HEK293 (cell line): ENCODE data around the gene CYP2U1.

Experiments
- CTCF ChIA-PET: fragments of 350-600 bp; formaldehyde crosslinking; extraction: SDS; loops from one replicate; lab custom pipeline; 2021; ENCODE audit warnings: antibody characterized with exemption; lab: Yijun Ruan, JAX
- POLR2A ChIA-PET: fragments of 300-600 bp; formaldehyde crosslinking; extraction: SDS; loops from one replicate; lab custom pipeline; 2020; ENCODE audit warnings: antibody characterized with exemption, inconsistent platforms; lab: Yijun Ruan, JAX
- H3K27ac ChIP-seq: fragments of 200-500 bp; sonication (Bioruptor generic); 2 replicates; pipeline ENCODE4 v1.5.1; 2014; ENCODE audit warnings: low read depth, low read length, control low read depth, inconsistent platforms; ENCODE audit errors: extremely low read depth
- H3K36me3 ChIP-seq, 2 experiments: fragments of 200-500 bp in 1 of 2; sonication (Bioruptor generic) in 1 of 2; 1 replicate in 1 of 2; 2 replicates in 1 of 2; pipeline ENCODE4 v1.5.1; 2014 to 2017; ENCODE audit warnings: inconsistent platforms in 2 of 2, low read length in 2 of 2; ENCODE audit not compliant: control insufficient read depth in 2 of 2, insufficient read depth in 1 of 2
- H3K4me1 ChIP-seq: fragments of 200-500 bp; sonication (Bioruptor generic); 2 replicates; pipeline ENCODE4 v1.5.1; 2014; ENCODE audit warnings: mild to moderate bottlenecking, low read length, inconsistent platforms; ENCODE audit not compliant: control insufficient read depth, insufficient read depth
- H3K4me3 ChIP-seq: 2 replicates; pipeline ENCODE4 v1.5.1; 2011; ENCODE audit warnings: low read depth, mild to moderate bottlenecking, control low read depth, low read length, moderate library complexity
- H3K9me3 ChIP-seq: fragments of 200-500 bp; sonication (Bioruptor generic); 2 replicates; pipeline ENCODE4 v1.5.1; 2014; ENCODE audit warnings: low read depth, low read length, inconsistent platforms; ENCODE audit not compliant: control insufficient read depth, insufficient read depth
- FEZF1 ChIP-seq: fragments of 450-650 bp; formaldehyde crosslinking; IDR thresholded peaks from 2 replicates; pipeline ENCODE4 v1.5.1; 2016; ENCODE audit warnings: missing biosample characterization, missing genetic modification characterization
- GFI1B ChIP-seq: fragments of 450-650 bp; formaldehyde crosslinking; IDR thresholded peaks from 2 replicates; pipeline ENCODE4 v1.5.1; 2016; ENCODE audit warnings: missing biosample characterization, missing genetic modification characterization
- GLI2 ChIP-seq: fragments of 450-650 bp; formaldehyde crosslinking; IDR thresholded peaks from 2 replicates; pipeline ENCODE4; 2017; ENCODE audit warnings: missing biosample characterization, missing genetic modification characterization, low read depth, borderline replicate concordance
- GLIS2 ChIP-seq: fragments of 450-650 bp; formaldehyde crosslinking; IDR thresholded peaks from 2 replicates; pipeline ENCODE4 v1.5.1; 2016; ENCODE audit warnings: missing biosample characterization, missing genetic modification characterization
- KLF7 ChIP-seq: fragments of 450-650 bp; formaldehyde crosslinking; IDR thresholded peaks from 2 replicates; pipeline ENCODE4 v1.5.1; 2016; ENCODE audit warnings: missing biosample characterization, missing genetic modification characterization, borderline replicate concordance
- MZF1 ChIP-seq: fragments of 450-650 bp; formaldehyde crosslinking; IDR thresholded peaks from 2 replicates; pipeline ENCODE4 v1.5.1; 2017; ENCODE audit warnings: missing biosample characterization, missing genetic modification characterization, borderline replicate concordance
- PRDM1 ChIP-seq: fragments of 450-650 bp; formaldehyde crosslinking; IDR thresholded peaks from 2 replicates; pipeline ENCODE4; 2016; ENCODE audit warnings: missing biosample characterization, missing genetic modification characterization
- SALL2 ChIP-seq: fragments of 450-650 bp; formaldehyde crosslinking; IDR thresholded peaks from 2 replicates; pipeline ENCODE4 v1.5.0; 2017; ENCODE audit warnings: missing biosample characterization, mild to moderate bottlenecking, missing genetic modification characterization, borderline replicate concordance
- SP2 ChIP-seq: fragments of 450-650 bp; formaldehyde crosslinking; IDR thresholded peaks from 2 replicates; pipeline ENCODE4 v1.5.1; 2016; ENCODE audit warnings: missing biosample characterization, missing genetic modification characterization
- YY2 ChIP-seq: fragments of 450-650 bp; formaldehyde crosslinking; IDR thresholded peaks from 2 replicates; pipeline ENCODE4 v1.5.1; 2016; ENCODE audit warnings: missing biosample characterization, missing genetic modification characterization
- ZBTB20 ChIP-seq: fragments of 450-650 bp; formaldehyde crosslinking; IDR thresholded peaks from 2 replicates; pipeline ENCODE4 v1.5.1; 2016; ENCODE audit warnings: missing biosample characterization, missing genetic modification characterization
- ZBTB48 ChIP-seq: fragments of 450-650 bp; formaldehyde crosslinking; IDR thresholded peaks from 2 replicates; pipeline ENCODE4 v1.5.1; 2016; ENCODE audit warnings: missing biosample characterization, missing genetic modification characterization
- ZEB2 ChIP-seq: fragments of 450-650 bp; formaldehyde crosslinking; IDR thresholded peaks from 2 replicates; pipeline ENCODE4 v1.5.1; 2016; ENCODE audit warnings: missing biosample characterization, missing genetic modification characterization
- ZNF19 ChIP-seq: fragments of 450-650 bp; formaldehyde crosslinking; IDR thresholded peaks from 2 replicates; pipeline ENCODE4; 2016; ENCODE audit warnings: missing biosample characterization, missing genetic modification characterization, low read depth
- ZNF24 ChIP-seq: fragments of 450-650 bp; formaldehyde crosslinking; IDR thresholded peaks from 2 replicates; pipeline ENCODE4 v1.5.1; 2016; ENCODE audit warnings: missing biosample characterization, missing genetic modification characterization
- ZNF302 ChIP-seq: fragments of 450-650 bp; formaldehyde crosslinking; IDR thresholded peaks from 2 replicates; pipeline ENCODE4 v1.5.1; 2016; ENCODE audit warnings: missing biosample characterization, missing genetic modification characterization, low read depth
- ZNF324 ChIP-seq: fragments of 450-650 bp; formaldehyde crosslinking; IDR thresholded peaks from 2 replicates; pipeline ENCODE4 v1.5.1; 2016; ENCODE audit warnings: missing biosample characterization, missing genetic modification characterization
- ZNF510 ChIP-seq: fragments of 450-650 bp; formaldehyde crosslinking; IDR thresholded peaks from 2 replicates; pipeline ENCODE4 v1.5.1; 2018; ENCODE audit warnings: mild to moderate bottlenecking, missing genetic modification characterization, missing biosample characterization; ENCODE audit not compliant: insufficient replicate concordance
- ZNF521 ChIP-seq: fragments of 450-650 bp; formaldehyde crosslinking; IDR thresholded peaks from 2 replicates; pipeline ENCODE4 v1.5.1; 2017; ENCODE audit warnings: missing biosample characterization, mild to moderate bottlenecking, missing genetic modification characterization
- ZNF529 ChIP-seq: fragments of 450-650 bp; formaldehyde crosslinking; IDR thresholded peaks from 2 replicates; pipeline ENCODE4 v1.5.1; 2017; ENCODE audit warnings: missing genetic modification characterization, missing biosample characterization; ENCODE audit not compliant: insufficient replicate concordance
- ZNF585B ChIP-seq: fragments of 450-650 bp; formaldehyde crosslinking; IDR thresholded peaks from 2 replicates; pipeline ENCODE4 v1.5.1; 2016; ENCODE audit warnings: missing biosample characterization, missing genetic modification characterization
- ZNF621 ChIP-seq: fragments of 450-650 bp; formaldehyde crosslinking; IDR thresholded peaks from 2 replicates; pipeline ENCODE4 v1.5.1; 2017; ENCODE audit warnings: missing biosample characterization, missing genetic modification characterization
- ZNF785 ChIP-seq: fragments of 450-650 bp; formaldehyde crosslinking; IDR thresholded peaks from 2 replicates; pipeline ENCODE4 v1.5.1; 2016; ENCODE audit warnings: missing biosample characterization, missing genetic modification characterization
- TF ChIP-seq, protein P1 (sequence below): fragments of 450-650 bp; formaldehyde crosslinking; IDR thresholded peaks from 2 replicates; pipeline ENCODE4 v1.5.1; 2017; ENCODE audit warnings: missing biosample characterization, missing genetic modification characterization
- TF ChIP-seq, protein P2 (sequence below): fragments of 450-650 bp; formaldehyde crosslinking; IDR thresholded peaks from 2 replicates; pipeline ENCODE4 v1.5.1; 2016; ENCODE audit warnings: missing biosample characterization, missing genetic modification characterization
- TF ChIP-seq, protein P3 (sequence below): fragments of 450-650 bp; formaldehyde crosslinking; IDR thresholded peaks from 2 replicates; pipeline ENCODE4 v1.5.1; 2016; ENCODE audit warnings: missing biosample characterization, missing genetic modification characterization, low read depth
- TF ChIP-seq, protein P4 (sequence below): fragments of 450-650 bp; formaldehyde crosslinking; IDR thresholded peaks from 2 replicates; pipeline ENCODE4 v1.5.1; 2016; ENCODE audit warnings: missing biosample characterization, missing genetic modification characterization, low read depth
- TF ChIP-seq, protein P5 (sequence below): sonication (generic); formaldehyde crosslinking; IDR thresholded peaks from 2 replicates; pipeline ENCODE4 v1.8.1; 2022; ENCODE audit warnings: mild to moderate bottlenecking, moderate library complexity, missing genetic modification reagents

CYP2U1 gene

DNA sequence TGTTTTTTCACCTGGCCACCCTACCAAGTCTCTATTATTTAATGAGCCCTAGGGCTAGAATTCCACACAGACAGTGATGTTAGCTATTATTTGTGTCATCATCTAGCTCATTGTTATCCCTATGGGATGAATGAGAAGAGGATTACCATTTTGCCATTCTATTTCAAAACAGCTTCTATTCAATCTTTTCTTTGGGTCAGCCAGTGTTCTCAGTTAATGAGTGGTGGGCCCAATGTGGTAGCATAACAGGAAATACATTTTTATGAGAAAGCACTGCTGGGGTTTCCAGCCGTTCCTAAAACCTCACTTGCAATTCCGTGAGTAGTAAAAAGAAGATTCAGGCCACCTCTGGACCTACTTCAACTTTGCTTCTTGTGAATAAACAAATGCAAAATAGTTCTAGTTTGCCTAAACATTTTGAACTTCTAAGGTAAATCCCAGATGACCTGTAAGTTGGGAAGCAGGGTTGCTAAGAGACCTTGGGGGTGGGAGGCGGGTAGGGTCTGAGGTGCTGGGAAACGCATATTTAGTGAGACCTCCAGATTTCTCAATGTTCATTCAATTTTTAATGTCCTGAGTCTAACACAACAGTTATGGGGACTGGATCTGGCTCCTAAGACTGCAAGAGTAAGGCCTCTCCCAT lies 24.8 kb upstream of the CYP2U1 start:
- ChIA-PET CTCF (interaction anchor here (2.4 kb wide), 1 partner anchor 148 kb away, joined by 10 read pairs; no protein-coding TSS in a partner anchor), POLR2A (no interaction called here)
- no peak overlapping the region for H3K27ac ChIP-seq
- H3K4me3 ChIP-seq: no peak overlapping the region
- peaks cover 0 to 32% of the 10 kb centered on the region in 2 experiments; a peak in 2 of 3 replicates for H3K36me3 ChIP-seq
- H3K9me3 ChIP-seq: no peaks in the 10 kb centered on the region
- no peaks in the 10 kb centered on the region for H3K4me1 ChIP-seq
- TF ChIP-seq ZEB2 (tag by site-specific recombination) (no peak), PRDM1 (tag by site-specific recombination) (no peak), FEZF1 (tag by site-specific recombination) (no peak), ZNF529 (no peak), MZF1 (tag by site-specific recombination) (no peak), ZBTB20 (tag by site-specific recombination) (no peak), KLF7 (tag by site-specific recombination) (no peak), ZNF585B (no peak)
- TF ChIP-seq, protein P1, sequence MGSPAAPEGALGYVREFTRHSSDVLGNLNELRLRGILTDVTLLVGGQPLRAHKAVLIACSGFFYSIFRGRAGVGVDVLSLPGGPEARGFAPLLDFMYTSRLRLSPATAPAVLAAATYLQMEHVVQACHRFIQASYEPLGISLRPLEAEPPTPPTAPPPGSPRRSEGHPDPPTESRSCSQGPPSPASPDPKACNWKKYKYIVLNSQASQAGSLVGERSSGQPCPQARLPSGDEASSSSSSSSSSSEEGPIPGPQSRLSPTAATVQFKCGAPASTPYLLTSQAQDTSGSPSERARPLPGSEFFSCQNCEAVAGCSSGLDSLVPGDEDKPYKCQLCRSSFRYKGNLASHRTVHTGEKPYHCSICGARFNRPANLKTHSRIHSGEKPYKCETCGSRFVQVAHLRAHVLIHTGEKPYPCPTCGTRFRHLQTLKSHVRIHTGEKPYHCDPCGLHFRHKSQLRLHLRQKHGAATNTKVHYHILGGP: no peak
- TF ChIP-seq, protein P2, sequence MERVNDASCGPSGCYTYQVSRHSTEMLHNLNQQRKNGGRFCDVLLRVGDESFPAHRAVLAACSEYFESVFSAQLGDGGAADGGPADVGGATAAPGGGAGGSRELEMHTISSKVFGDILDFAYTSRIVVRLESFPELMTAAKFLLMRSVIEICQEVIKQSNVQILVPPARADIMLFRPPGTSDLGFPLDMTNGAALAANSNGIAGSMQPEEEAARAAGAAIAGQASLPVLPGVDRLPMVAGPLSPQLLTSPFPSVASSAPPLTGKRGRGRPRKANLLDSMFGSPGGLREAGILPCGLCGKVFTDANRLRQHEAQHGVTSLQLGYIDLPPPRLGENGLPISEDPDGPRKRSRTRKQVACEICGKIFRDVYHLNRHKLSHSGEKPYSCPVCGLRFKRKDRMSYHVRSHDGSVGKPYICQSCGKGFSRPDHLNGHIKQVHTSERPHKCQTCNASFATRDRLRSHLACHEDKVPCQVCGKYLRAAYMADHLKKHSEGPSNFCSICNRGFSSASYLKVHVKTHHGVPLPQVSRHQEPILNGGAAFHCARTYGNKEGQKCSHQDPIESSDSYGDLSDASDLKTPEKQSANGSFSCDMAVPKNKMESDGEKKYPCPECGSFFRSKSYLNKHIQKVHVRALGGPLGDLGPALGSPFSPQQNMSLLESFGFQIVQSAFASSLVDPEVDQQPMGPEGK (tag by site-specific recombination): no peak
- TF ChIP-seq, protein P3, sequence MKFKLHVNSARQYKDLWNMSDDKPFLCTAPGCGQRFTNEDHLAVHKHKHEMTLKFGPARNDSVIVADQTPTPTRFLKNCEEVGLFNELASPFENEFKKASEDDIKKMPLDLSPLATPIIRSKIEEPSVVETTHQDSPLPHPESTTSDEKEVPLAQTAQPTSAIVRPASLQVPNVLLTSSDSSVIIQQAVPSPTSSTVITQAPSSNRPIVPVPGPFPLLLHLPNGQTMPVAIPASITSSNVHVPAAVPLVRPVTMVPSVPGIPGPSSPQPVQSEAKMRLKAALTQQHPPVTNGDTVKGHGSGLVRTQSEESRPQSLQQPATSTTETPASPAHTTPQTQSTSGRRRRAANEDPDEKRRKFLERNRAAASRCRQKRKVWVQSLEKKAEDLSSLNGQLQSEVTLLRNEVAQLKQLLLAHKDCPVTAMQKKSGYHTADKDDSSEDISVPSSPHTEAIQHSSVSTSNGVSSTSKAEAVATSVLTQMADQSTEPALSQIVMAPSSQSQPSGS (tag by site-specific recombination): no peak

DNA sequence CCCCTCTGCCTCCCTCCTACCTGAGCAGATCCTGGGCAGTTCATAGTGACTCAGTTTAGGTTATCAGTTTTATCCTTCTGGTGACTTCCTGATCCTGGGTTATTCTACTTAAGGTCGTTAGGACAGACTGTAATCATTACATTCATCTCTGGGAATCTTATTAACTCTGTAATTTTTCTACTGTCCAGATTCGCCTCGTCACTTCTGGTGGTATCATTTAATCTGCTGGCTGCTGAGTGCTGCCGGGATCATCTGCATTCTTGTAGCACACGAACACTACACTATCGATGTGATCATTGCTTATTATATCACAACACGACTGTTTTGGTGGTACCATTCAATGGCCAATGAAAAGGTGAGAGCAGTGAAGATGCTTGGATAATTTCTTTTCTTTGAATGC lies 23.0 kb upstream of the CYP2U1 start:
- ChIA-PET CTCF (interaction anchor here (2.4 kb wide), 1 partner anchor 150 kb away, joined by 10 read pairs; no protein-coding TSS in a partner anchor), POLR2A (no interaction called here)
- H3K4me1 ChIP-seq: no peaks in the 10 kb centered on the region
- no peaks in the 10 kb centered on the region for H3K9me3 ChIP-seq
- no peak overlapping the region for H3K27ac ChIP-seq
- no peak overlapping the region for H3K4me3 ChIP-seq
- peaks cover 0 to 32% of the 10 kb centered on the region in 2 experiments; a peak in 2 of 3 replicates for H3K36me3 ChIP-seq
- TF ChIP-seq ZNF785: no peak
- no peak for TF ChIP-seq GFI1B
- no peak for TF ChIP-seq GLI2 (tag by site-specific recombination)
- TF ChIP-seq ZNF510 (tag by site-specific recombination): no peak
- no peak for TF ChIP-seq SP2
- no peak for TF ChIP-seq ZNF302 (tag by site-specific recombination)
- TF ChIP-seq YY2 (tag by site-specific recombination): no peak
- TF ChIP-seq ZBTB48: no peak
- TF ChIP-seq ZNF19 (tag by site-specific recombination): no peak
- TF ChIP-seq ZNF324 (tag by site-specific recombination): no peak
- no peak for TF ChIP-seq ZNF521 (tag by site-specific recombination)
- no peak for TF ChIP-seq ZNF24
- TF ChIP-seq, protein P4, sequence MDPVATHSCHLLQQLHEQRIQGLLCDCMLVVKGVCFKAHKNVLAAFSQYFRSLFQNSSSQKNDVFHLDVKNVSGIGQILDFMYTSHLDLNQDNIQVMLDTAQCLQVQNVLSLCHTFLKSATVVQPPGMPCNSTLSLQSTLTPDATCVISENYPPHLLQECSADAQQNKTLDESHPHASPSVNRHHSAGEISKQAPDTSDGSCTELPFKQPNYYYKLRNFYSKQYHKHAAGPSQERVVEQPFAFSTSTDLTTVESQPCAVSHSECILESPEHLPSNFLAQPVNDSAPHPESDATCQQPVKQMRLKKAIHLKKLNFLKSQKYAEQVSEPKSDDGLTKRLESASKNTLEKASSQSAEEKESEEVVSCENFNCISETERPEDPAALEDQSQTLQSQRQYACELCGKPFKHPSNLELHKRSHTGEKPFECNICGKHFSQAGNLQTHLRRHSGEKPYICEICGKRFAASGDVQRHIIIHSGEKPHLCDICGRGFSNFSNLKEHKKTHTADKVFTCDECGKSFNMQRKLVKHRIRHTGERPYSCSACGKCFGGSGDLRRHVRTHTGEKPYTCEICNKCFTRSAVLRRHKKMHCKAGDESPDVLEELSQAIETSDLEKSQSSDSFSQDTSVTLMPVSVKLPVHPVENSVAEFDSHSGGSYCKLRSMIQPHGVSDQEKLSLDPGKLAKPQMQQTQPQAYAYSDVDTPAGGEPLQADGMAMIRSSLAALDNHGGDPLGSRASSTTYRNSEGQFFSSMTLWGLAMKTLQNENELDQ (tag by site-specific recombination): no peak
- TF ChIP-seq ZNF621 (tag by site-specific recombination): no peak
- TF ChIP-seq, protein P5, sequence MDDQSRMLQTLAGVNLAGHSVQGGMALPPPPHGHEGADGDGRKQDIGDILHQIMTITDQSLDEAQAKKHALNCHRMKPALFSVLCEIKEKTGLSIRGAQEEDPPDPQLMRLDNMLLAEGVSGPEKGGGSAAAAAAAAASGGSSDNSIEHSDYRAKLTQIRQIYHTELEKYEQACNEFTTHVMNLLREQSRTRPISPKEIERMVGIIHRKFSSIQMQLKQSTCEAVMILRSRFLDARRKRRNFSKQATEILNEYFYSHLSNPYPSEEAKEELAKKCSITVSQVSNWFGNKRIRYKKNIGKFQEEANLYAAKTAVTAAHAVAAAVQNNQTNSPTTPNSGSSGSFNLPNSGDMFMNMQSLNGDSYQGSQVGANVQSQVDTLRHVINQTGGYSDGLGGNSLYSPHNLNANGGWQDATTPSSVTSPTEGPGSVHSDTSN: no peak
- no peak for TF ChIP-seq GLIS2 (tag by site-specific recombination)
- TF ChIP-seq SALL2 (tag by site-specific recombination): no peak
